NB4 (cell line): ENCODE results near the gene HYCC2.

Source experiments
- DNase-seq: peaks from one replicate; pipeline ENCODE4 v3.0.0; 2010; ENCODE audit warnings: low read depth
- H3K4me3 ChIP-seq: one replicate; pipeline ENCODE4 v1.5.1; 2011; ENCODE audit warnings: mild to moderate bottlenecking, low read depth, low read length, moderate library complexity
- TF ChIP-seq, protein P1 (sequence below): IDR thresholded peaks from 2 replicates; pipeline ENCODE4 v1.6.1; 2011; ENCODE audit warnings: low read depth, low read length

The HYCC2 gene

GRCh38 chr2:201021914-201022313 lies 49.6 kb downstream of the HYCC2 start:
- TF ChIP-seq, protein P1, sequence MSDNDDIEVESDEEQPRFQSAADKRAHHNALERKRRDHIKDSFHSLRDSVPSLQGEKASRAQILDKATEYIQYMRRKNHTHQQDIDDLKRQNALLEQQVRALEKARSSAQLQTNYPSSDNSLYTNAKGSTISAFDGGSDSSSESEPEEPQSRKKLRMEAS, result no peak
- DNase-seq, result no peak
- no peak overlapping the region for H3K4me3 ChIP-seq
